Stimulated activated CD8-positive, alpha-beta memory T cell treated with anti-CD3 and anti-CD28 coated beads, Interleukin-7, amount 100 ng/mL, for 4 hours (primary cell): ENCODE measurements around the gene TCP11.
A peak's percentile ranks its signal among the peaks of the same experiment; 100 is the strongest.

Experiments
- DNase-seq, 2 donors: peaks; one replicate each; pipeline ENCODE4 v3.0.0-alpha.2; 2020; ENCODE audit warnings: low read depth in 2 of 2

The TCP11 gene

DNA sequence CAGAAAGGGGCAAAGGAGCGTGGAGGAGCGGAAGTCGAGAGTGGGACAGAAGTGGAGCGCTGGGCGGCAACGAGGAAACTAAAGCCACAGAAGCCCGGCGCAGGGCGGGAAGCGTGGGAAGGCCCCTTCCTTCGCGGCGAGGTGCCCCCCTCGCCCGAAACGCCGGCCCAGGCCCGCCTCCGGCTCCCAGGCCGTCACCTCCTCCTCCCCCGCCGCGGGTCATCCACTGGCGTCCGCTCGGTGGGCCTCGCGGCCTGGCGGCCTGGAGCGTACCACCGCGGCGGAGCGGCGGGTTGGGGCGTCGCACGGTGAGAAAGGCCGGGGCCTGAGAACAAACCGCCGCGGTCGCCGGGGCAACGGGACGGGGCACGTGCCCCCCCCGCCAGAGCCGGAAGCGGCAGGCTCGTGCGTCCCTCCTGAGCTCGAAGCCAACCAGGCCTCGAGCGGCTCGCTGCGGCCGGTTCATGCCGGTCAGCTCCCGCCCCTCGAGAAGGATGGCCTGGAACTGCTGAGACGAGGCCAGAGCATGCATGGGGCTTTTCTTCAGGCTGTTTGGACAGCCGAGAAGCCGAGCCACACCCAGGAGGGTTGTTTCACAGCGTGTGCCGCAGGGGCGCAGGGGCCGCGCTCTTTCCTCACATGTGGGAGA is at the start of gene TCP11:
TCP11 (minus strand) TSS at position 333 of the 649 bp plus-strand sequence. CDS start 469 bp downstream, outside the sequence.
- DNase-seq: peak in 1 of 2 donors; percentile 15

DNA sequence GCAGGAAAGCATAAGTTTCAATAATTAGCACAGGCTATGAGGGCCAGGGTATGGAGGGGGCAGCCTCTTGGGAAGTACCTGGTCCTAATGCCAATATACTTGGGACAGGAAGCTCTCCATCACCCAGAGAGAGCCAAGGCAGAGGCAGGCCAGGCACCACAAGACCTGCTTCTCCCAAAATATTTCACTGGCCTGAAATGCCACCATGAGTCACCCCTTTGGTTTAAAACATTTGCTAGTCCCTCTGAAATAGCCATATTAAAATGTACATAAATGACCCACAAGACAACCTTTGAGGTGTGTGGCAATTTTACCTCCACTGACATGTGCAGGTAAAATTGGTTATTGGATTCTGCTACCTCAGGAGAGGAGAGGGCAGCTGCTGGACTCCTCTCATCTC is 49.2 kb upstream of the TCP11 start:
- DNase-seq: no peak

DNA sequence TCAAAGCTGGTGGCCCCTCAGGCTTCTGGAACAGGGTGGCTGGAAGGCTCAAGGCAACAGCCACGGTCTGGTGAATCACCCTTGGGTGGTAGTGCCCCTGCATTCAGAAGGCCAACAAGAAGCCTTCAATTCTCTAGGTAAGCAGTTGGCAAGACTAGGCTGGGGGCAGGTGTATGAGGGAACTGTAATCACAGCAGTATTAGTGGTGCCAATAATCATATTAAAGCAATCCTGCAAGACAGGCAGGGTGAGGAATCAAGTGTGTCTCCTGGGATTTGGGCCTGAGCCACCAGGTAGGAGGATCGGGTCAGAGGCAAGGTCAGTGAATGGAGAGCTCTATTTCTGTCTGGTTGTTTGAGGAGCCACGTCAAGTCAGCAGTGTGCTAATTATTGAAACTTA is 47.7 kb upstream of the TCP11 start:
- no peak for DNase-seq

DNA sequence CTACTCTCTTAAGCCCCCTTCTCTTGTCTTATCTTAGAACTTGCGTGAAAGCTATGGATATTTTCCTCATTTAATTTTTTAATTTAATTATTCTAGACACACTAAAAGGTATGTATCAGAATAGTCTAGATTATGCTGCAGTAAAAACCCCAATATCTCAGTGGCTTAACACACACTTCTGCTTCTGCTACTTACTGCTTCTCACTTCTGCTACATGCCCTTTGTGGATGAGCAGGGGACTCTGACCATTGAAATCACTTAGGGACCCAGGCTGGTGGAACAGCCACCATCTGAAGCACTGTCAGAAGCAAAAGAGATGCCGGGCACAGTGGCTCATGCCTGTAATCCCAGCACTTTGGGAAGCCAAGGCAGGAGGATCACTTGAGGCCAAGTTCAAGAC is 45.4 kb upstream of the TCP11 start:
- no peak for DNase-seq

DNA sequence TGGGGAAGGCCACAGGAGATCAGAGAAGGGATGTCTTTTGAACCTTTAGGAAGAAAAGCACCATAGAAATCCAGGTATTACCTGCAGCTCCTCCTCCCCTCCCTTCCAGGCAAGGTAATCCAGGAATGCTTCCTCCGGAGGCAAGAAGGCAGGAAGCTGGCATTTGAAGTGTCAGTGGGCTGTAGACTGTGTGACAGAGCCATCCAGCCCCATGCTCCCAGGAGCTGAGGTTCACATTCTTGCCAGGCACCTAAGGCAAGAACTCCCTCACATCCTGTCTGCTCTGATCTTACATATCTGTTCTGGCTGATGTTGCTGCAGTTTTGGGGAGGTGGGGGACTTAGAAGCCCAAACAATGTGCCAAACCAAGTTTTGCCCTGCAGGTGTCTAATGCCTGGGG is 44.8 kb upstream of the TCP11 start:
- DNase-seq: no peak

DNA sequence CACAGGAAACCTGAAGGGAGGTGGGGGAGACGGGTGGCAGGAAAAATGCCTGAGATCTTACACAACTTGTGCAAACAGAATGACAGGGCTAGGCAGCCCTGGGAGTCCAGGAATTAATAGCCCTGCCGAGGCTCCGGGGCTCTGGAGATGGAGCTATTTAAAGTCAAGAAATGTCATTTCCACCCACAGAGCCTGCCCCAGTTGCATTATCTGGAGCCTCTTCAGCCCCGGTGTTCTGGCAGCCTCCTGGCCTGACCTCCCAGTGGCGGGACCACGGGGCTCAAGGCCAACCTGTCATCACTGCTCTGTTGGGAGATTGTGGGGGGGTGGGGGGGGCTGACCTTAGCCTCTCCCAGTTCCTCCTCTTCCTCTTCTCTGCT is 44.2 kb upstream of the TCP11 start:
- DNase-seq: no peak

DNA sequence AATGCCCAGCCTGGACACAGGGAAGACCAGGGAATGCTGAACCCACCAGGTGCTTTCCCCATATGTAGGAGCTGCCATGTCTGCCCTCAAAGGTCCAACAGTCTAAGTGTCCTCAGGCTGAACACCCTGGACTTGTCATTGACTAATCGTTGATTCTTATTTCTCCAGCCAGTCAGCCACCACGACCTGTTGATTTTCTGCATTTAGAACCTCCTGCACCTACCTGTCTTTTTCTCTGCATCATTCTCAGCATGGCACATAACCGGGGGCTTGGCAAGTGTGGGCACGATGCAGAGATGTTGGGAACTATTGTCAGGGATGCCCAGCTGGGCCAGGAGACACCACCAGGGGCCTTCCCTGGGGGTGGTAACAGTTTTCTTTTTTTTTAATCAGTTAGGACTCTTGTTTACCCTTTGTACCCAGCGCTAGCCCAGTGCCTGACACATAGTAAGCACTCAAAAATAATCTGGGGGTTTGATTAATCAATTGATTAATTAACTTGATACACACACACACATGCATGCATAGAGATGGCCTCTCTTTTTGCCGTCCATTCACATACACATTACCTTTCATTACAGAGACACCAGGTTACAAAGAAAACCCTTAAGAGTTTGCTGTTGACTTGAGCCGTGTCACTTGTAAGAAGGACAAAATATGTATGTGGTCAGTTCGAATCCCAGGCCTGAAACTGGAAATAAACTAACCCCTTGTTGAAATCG is 43.6 kb upstream of the TCP11 start:
- DNase-seq: no peak

DNA sequence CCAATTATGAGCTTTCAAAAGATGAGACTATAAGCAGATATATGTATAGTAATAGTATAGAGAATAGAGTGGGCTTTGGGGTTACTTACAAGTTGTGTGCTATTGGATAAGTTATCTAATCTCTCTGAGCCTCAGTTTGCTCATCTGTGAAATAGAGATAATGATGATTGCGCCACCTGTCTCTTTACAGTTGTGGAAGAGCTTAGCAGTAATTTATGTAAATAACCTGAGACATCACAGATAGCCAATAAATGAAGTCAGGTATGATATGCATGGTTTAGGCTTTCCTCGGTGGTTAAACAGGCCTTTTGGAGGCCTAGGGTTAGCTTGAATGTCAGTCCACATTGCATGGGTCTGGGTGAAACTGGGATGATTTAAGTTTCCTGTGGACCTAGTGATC is 42.8 kb upstream of the TCP11 start:
- no peak for DNase-seq

DNA sequence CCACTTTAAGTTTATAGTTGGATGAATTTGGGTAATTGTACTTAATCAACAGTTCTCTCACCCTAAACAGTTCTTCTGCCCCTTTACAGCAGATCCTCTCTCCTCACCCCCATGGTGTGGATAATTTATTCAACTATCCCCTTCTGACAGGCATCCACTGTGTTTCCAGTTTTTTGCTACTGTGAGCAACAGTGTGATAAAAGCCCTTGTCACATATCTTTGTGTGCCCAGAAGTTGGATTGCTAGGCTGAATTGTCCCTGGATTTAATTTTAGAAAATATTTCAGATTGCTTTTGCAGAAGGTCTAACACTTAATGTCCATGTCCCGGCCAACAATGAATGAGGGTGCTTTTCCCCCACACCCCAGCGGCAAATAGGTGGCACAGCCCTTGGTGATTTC is 42.1 kb upstream of the TCP11 start:
- no peak for DNase-seq

DNA sequence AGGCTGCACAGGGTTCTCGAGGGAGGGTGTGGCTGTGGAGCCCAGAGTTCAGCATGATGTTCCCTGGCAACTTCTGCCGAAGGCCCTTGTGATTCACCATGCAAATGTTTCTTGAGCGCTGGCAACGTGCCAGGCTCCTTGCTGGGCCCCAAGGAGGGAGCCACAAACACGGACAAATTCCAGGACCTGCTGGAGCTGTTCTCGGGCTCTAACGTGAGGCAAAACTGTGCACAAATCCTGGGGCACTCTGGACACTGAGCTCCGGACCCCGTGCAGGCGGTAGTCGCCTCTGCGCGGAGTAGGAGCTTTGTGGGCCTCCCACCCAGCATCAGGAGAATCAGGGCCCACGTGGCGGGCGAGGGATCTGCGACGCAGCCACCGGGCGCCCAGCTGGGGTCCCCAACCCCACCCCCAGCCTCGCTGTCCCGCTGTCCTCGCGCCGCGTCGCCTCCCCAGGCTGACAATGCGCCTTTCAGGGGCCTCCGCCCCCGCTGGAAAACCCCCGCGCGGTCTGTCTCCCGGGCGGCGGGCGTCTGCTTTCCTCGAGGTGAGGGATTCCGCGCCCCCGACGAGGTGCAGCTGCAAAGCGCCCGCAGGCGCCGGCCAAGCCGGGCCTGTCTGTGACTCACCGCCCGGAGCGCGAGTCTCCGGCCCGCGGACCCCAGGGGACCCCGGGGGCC is 40.9 kb upstream of the TCP11 start:
- DNase-seq: no peak

DNA sequence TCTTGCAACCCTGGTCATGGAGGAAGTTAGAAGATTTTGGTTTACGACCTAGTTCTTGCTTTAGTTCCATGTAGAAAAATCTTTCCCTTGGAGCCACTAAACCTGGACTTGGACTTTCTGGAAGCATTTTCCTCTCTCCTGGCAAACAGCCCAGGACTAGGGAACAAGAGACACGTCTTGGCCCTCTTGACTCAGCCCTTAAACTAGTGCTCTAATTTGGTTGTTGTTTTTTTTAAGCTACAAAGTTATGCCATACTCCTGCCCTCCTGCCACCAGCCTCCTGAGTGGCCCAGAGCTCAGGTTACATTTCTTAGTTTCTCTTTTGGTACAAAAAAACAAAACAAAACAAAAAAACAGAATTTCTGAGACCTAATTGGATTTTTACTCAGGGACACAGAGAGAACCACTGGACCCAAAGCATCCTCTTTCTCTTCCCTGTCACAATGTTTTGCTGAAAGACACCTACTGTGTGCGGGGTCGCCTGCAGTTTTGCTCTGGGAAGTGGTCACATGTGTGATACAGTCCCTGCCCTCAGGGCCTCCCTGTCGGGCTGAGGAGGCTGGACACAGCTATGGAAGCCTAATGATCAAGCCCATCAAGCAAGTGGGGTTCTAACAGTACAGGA is 40.3 kb upstream of the TCP11 start:
- DNase-seq: no peak

DNA sequence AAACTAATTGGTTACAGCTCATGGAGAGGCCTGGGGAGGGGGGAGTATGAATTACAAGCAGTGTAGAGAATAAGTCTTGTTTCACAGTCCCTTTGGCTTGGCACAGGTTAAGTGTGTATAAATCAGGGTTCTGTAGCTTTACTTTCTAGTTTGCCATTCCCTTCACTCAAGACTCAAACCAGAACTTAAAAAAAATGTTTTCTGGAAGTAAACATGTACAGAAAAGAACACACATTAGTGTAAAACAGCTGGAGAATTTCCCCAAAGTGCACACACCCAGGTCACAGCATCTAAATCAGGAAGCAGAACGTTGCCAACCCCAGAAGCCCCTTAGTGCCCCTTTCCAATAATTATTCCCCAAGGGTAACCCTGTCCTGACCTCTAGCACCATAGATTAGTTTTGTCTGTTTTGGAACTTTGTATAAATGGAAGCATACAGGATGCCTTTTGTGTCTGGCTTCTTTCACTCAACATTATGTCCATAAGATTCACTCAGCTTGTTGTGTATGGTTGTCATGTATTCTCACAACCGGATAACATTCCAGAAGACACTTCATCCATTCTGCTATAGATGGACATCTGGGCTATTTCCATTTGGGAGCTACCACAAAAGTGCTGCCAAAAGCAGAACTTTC is 38.9 kb upstream of the TCP11 start:
- DNase-seq: no peak

DNA sequence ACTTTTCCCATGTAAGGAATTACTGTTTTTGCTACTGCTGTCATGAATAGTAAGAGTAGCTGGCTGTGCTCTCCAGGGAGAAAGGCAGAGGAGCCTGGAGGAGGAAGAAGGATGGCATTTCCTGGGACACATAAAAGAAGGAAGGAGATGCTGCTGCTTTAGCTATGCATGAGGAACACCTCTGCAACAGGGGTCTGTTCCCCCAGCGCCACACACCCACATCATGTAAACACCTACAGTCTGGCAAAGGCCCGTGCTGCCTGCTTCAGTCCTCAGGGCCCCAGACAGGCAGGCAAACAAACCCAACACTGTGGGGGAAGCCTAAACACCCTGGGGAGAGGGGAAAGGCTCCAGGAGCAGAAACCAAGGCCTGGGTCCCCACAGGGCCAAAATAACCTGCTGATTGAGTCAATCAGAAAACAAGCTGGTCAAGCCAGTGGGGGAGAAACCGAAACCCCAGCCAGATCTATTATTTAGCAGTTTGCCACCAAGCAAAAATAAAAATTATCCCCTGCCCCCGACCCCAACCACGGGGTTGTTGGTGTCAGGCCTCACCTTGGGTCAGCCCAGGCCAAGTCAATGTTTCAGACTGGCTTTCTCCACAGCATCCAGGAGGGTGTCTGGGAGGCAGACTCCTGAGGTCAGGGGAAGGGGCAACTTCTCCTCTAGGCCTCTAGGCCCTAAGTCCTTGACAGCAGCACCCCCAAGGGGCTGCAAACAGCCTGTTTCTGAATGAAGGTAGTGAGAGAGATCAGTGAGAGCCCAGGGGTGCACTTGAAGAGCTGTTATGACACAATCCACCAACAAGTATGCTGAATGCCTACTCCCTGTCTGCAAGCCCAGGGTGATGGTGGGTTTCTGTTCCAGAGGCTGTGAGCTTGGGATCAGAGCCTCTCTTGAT is 38.0 kb upstream of the TCP11 start:
- DNase-seq: no peak

DNA sequence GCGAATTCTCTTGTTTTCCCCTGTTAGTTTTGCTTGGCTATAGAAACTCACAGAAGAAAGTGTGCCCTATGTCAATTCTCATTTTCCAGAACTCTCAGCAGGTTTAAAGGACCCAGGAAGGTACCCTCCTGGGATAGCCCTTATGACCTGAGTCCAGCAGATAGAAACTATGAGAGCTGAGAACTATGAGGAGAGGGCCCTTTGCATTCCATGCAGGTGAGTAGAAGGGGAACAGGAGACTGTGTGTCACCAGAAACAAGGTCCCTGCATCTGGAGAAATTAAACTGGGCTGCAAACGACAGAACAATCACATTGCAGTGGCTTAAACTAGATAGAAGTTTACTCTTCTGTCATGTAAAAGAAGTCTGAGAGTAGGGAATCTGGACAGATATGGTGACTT is 36.9 kb upstream of the TCP11 start:
- no peak for DNase-seq

DNA sequence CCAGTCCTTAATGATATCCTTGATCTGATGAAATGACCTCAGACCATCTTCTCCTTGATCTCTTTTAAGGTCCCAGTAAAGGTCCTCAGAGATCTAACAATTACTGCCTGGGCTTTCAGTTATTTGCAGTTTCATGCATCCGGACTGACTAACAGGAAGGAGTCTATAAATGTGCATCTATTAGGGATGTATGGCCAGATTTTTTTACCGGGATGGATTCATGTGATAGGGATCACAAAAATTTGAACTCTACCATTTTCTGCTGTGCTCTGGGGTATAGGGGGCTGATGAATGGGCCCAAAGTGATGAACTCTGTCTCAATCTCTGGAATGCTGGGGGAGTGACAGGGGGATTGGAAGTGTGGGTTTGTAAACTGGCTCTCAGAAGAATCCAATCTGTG is 36.5 kb upstream of the TCP11 start:
- no peak for DNase-seq

DNA sequence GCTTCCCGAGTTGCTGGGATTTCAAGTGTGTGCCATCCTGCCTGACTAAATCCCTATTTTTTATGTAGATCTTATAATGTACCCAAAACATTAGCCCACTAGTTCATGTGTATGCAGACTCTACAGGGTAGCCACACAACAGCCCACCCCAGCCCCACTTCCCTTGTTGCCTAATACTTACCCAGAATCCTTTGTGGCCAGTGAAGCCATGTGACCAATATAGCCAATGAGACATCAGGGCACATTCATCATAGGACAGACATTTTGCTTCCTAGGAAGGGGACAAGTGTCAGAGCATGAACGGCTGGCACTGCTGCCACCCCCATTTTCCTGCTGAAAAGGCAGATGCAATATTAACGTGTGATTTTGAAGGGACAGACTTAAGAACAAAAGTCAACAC is 36.0 kb upstream of the TCP11 start:
- DNase-seq: no peak

DNA sequence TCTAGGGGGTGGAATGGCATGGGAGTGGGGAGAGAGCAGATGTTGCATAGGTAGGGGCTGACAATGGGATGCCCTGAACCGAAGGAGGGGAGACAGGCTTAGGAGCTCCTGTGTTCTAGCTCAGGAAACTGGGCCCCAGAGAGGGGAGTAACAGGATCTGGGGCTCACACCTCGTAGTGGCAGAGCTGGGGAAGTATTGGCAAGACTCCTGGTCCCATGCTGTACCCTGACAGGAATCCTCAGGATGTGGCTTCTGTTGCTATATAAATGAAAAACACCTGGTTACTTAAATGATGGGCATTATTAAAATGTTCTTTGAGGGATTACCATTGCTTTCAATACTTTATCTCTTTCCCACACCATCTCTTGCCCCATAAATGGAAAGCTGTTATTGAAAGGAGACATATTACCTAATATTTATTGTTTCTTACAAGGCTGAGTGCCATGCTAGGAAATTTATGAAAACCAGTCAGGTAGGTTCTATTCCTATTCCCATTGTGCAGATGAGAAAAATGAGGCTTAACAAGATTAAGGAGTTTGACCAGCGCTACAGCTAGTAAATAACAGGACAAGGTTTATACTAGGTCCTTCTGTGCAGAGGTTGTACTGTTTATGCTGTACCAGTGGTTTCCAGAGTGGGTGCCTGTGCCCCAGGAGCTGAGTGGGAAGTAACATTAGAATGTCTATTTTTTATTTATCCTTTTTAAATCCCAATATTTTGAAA is 35.3 kb upstream of the TCP11 start:
- no peak for DNase-seq

DNA sequence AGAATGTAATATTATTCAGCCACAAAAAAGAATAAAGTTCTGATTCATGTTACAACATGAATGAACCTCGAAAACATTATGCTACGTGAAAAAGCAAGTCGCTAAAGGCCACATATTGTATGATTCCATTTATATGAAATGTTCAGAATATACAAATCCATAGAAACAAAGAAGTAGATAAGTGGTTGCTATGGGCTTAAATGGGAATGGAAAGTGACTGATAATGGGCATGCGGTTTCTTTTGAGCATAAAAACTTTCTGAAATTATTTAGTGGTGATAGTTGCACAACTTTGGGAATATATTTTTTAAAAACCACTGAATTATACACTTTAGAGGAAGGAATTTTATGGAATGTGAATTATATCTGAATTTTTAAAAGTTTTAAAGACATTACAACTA is 33.4 kb upstream of the TCP11 start:
- DNase-seq: no peak

DNA sequence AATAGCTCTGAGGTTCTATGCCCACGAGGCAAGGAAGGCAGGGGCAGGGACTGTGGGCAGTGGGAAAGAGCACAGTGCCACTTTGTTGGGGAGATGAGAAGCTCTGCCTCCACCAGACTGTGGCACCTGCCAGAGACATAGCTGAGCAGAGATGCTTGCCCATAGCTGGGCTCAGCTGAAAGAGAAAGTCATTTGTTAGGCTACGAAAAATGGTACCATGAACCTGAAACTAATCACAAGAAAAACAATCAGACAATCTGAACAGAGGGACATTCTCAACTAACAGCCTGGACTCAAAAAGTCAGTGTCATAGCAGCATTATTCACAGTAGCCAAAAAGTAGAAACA is 32.9 kb upstream of the TCP11 start:
- no peak for DNase-seq

DNA sequence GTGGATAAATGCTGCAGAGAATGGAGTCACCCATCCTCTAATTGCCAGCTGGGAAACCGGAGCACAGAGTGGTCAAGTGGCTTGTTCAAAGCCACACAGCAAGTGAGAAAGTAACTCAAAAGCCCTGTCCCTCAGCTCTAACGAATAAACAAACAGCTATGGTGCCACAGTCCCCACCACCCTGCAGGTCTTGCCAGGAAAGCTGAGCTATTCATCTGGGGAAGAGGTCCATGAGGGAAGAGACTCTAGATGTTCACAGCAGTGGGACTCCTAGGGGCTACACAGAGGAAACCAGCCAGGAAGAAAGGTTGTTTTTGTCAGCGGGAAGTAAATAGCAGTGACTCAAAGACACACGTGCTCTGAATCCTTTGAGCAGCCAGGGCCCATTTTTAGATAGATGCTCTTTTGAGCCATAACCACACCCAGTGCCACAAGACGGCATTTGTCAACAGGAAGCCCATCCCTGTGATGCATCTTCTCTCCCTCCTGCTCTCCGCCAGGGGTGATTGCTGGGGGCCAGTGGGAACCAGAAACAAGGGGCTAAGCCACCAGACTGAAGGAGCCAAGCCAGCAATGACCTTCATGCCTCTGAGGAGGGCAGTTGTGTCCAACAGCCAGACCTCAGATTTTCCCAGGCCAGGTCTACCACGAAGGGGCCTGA is 32.4 kb upstream of the TCP11 start:
- DNase-seq: no peak
